ENCODE results near the gene TP63.
"Not testable (repeated sequence)": the region's sequence is repeated elsewhere in the genome, so short reads cannot be mapped to it uniquely, and the experiment has no call there.

DNA sequence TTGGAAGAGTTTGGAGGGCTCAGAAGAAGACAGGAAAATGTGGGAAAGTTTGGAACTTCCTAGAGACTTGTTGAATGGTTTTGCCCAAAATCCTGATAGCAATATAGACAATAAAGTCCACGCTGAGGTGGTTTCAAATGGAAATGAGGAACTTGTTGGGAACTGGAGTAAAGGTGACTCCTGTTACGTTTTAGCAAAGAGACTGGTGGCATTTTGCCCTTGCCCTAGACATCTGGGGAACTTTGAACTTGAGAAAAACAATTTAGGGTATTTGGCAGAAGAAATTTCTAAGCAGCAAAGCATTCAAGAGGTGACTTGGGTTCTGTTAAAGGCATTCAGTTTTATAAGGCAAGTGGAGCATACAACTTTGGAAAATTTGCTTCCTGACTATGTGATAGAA lies 18.5 kb upstream of the TP63 start:
- TF ChIP-seq, protein P1, sequence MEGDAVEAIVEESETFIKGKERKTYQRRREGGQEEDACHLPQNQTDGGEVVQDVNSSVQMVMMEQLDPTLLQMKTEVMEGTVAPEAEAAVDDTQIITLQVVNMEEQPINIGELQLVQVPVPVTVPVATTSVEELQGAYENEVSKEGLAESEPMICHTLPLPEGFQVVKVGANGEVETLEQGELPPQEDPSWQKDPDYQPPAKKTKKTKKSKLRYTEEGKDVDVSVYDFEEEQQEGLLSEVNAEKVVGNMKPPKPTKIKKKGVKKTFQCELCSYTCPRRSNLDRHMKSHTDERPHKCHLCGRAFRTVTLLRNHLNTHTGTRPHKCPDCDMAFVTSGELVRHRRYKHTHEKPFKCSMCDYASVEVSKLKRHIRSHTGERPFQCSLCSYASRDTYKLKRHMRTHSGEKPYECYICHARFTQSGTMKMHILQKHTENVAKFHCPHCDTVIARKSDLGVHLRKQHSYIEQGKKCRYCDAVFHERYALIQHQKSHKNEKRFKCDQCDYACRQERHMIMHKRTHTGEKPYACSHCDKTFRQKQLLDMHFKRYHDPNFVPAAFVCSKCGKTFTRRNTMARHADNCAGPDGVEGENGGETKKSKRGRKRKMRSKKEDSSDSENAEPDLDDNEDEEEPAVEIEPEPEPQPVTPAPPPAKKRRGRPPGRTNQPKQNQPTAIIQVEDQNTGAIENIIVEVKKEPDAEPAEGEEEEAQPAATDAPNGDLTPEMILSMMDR (IDR thresholded peaks at IDR 0.05; ENCODE audit: low read length), result not testable (repeated sequence)
- TF ChIP-seq EZH2 (IDR thresholded peaks at IDR 0.05; ENCODE audit: borderline replicate concordance, low read length), result not testable (repeated sequence)
